Uterus (tissue), 4 donors: ENCODE measurements around the gene PRMT7. TPM values are rescaled to one million over a fixed set of nuclear protein-coding genes. Genes with fewer than 3 reads are reported as not detected.

Experiments
- DNase-seq, 2 donors: peaks; one replicate each; pipeline ENCODE4 v3.0.0-alpha.2; 2019 to 2020
- H3K27ac ChIP-seq, 2 donors: fragments of 200-600 bp; sonication (generic); 1 replicate in 1 of 2; 2 replicates in 1 of 2; pipeline ENCODE4 v1.5.1; 2016 to 2018
- H3K27me3 ChIP-seq, 2 donors: fragments of 200-600 bp; sonication (generic); one replicate each; pipeline ENCODE4 v1.5.1; 2018 to 2019; ENCODE audit warnings: control low read depth in 1 of 2
- H3K36me3 ChIP-seq, 2 donors: fragments of 200-600 bp; sonication (generic); one replicate each; pipeline ENCODE4 v1.5.1; 2019; ENCODE audit warnings: control low read depth in 1 of 2
- H3K4me1 ChIP-seq, 2 donors: fragments of 200-600 bp; sonication (generic); one replicate each; pipeline ENCODE4 v1.5.1; 2018 to 2019; ENCODE audit warnings: control low read depth in 1 of 2
- H3K4me3 ChIP-seq, 2 donors: fragments of 200-600 bp; sonication (generic); 1 replicate in 1 of 2; 2 replicates in 1 of 2; pipeline ENCODE4 v1.5.1; 2018 to 2019; ENCODE audit warnings: mild to moderate bottlenecking in 1 of 2
- H3K9me3 ChIP-seq, 2 donors: fragments of 200-600 bp; sonication (generic); one replicate each; pipeline ENCODE4 v1.5.1; 2019; ENCODE audit warnings: control low read depth in 1 of 2
- CTCF ChIP-seq, 4 experiments: fragments of 200-600 bp in 2 of 4; fragments of 450-650 bp in 2 of 4; sonication (generic) in 2 of 4; IDR thresholded peaks; one replicate each; pipeline ENCODE4 v1.5.1; 2016 to 2019; ENCODE audit warnings: antibody characterized with exemption in 4 of 4, mild to moderate bottlenecking in 2 of 4, moderate library complexity in 1 of 4
- POLR2A ChIP-seq, 2 donors: fragments of 450-650 bp; IDR thresholded peaks; one replicate each; pipeline ENCODE4 v1.6.1; 2016; ENCODE audit warnings: antibody characterized with exemption in 2 of 2, mild to moderate bottlenecking in 1 of 2, moderate library complexity in 1 of 2
- intact Hi-C: fragments of 100-400 bp; cut with DNase I; formaldehyde crosslinking; loops from one replicate; pipeline ENCODE4 v1.15.1; 2023; ENCODE audit warnings: low total_unique reads
- total RNA-seq, 4 donors: library from RNA; depleted of rRNA in 3 of 4; stranded (reverse); fragments of >200 nt in 3 of 4; gene quantifications; one replicate each; pipeline versions ENCODE4 v1.1.0 to v1.2.4, GENCODE V29; 2014 to 2023
- donor health status: DM: yes; HTN: yes; CAD: no.

PRMT7 gene
- total RNA-seq, 4 donors from 2014 or later, result 8.2 to 111 (median 66.9) TPM

GRCh38 chr16:68357521-68357922 is 46.7 kb downstream of the PRMT7 start:
- Histone ChIP-seq H3K27ac (no peak overlapping the region), H3K27me3 (no peaks in the 10 kb centered on the region), H3K36me3 (no peaks in the 10 kb centered on the region), H3K4me1 (no peaks in the 10 kb centered on the region), H3K4me3 (no peak overlapping the region), H3K9me3 (no peaks in the 10 kb centered on the region)
- intact Hi-C loops, result no loop called here
- no peak for DNase-seq
- TF ChIP-seq POLR2A (IDR thresholded peaks at IDR 0.05) (no peak), CTCF (IDR thresholded peaks at IDR 0.05) (no peak)

- TF ChIP-seq CTCF (IDR thresholded peaks at IDR 0.05) (no peak), POLR2A (IDR thresholded peaks at IDR 0.05) (no peak)
- Histone ChIP-seq H3K36me3 (no peaks in the 10 kb centered on the region), H3K27me3 (no peaks in the 10 kb centered on the region), H3K27ac (no peak overlapping the region), H3K4me1 (no peaks in the 10 kb centered on the region), H3K4me3 (no peak overlapping the region), H3K9me3 (no peaks in the 10 kb centered on the region)
- no peak for DNase-seq
- intact Hi-C loops, result no loop called here
Measured at GRCh38 chr16:68357923-68358322, 47.1 kb downstream of the PRMT7 start.

- no peaks in the 10 kb centered on the region for H3K36me3 ChIP-seq
- intact Hi-C loops, result no loop called here
- TF ChIP-seq POLR2A (IDR thresholded peaks at IDR 0.05), result no peak
- no peak for TF ChIP-seq CTCF (IDR thresholded peaks at IDR 0.05)
Measured at GRCh38 chr16:68358951-68359350, 48.1 kb downstream of the PRMT7 start.

GRCh38 chr16:68359398-68360191 is 48.8 kb downstream of the PRMT7 start:
- no peaks in the 10 kb centered on the region for H3K36me3 ChIP-seq

More at GRCh38 chr16:68358951-68359350, 48.1 kb downstream of the PRMT7 start:
- H3K4me1 ChIP-seq, result no peaks in the 10 kb centered on the region
- H3K4me3 ChIP-seq, result no peak overlapping the region
- H3K27ac ChIP-seq, result no peak overlapping the region
- H3K27me3 ChIP-seq, result no peaks in the 10 kb centered on the region
- H3K9me3 ChIP-seq, result no peaks in the 10 kb centered on the region
- no peak for DNase-seq

More at GRCh38 chr16:68359398-68360191, 48.8 kb downstream of the PRMT7 start:
- intact Hi-C loops, result no loop called here
- Histone ChIP-seq H3K9me3 (no peaks in the 10 kb centered on the region), H3K27ac (no peak overlapping the region), H3K4me1 (no peaks in the 10 kb centered on the region), H3K27me3 (no peaks in the 10 kb centered on the region), H3K4me3 (no peak overlapping the region)
- TF ChIP-seq POLR2A (IDR thresholded peaks at IDR 0.05) (no peak), CTCF (IDR thresholded peaks at IDR 0.05) (no peak)
- DNase-seq, result no peak
